H9 (cell line): ENCODE results near the gene LEFTY1. TPM values are rescaled to one million over a fixed set of nuclear protein-coding genes. Genes with fewer than 3 reads are reported as not detected.

Experiments used
- DNase-seq: peaks from one replicate; pipeline ENCODE4 v3.0.0-alpha.2; 2017
- H2AFZ ChIP-seq: one replicate; pipeline ENCODE4 v1.6.1; 2013; ENCODE audit warnings: mild to moderate bottlenecking, low read length, control low read depth, moderate library complexity
- H2AK5ac ChIP-seq: 2 replicates; pipeline ENCODE4 v1.6.1; 2013; ENCODE audit warnings: low read length, control low read depth, mixed read lengths; ENCODE audit not compliant: insufficient read length
- H2BK120ac ChIP-seq: one replicate; pipeline ENCODE4 v1.6.1; 2013; ENCODE audit warnings: low read depth, mild to moderate bottlenecking, low read length, control low read depth, inconsistent platforms; ENCODE audit not compliant: poor library complexity, severe bottlenecking
- H2BK12ac ChIP-seq: 2 replicates; pipeline ENCODE4 v1.6.1; 2013; ENCODE audit warnings: low read length, control low read depth, mixed read lengths, low read depth; ENCODE audit not compliant: insufficient read length
- H2BK15ac ChIP-seq: 2 replicates; pipeline ENCODE4 v1.6.1; 2013; ENCODE audit warnings: low read depth, low read length, control low read depth
- H2BK20ac ChIP-seq: one replicate; pipeline ENCODE4 v1.6.1; 2013; ENCODE audit warnings: low read depth, mild to moderate bottlenecking, low read length, control low read depth, inconsistent platforms; ENCODE audit not compliant: poor library complexity, severe bottlenecking
- H2BK5ac ChIP-seq: 2 replicates; pipeline ENCODE4 v1.6.1; 2013; ENCODE audit warnings: low read length, control low read depth, mixed read lengths; ENCODE audit not compliant: insufficient read length
- H3K14ac ChIP-seq: 2 replicates; pipeline ENCODE4 v1.6.1; 2013; ENCODE audit warnings: low read length, control low read depth; ENCODE audit not compliant: insufficient read depth
- H3K18ac ChIP-seq: 2 replicates; pipeline ENCODE4 v1.6.1; 2013; ENCODE audit warnings: low read depth, mild to moderate bottlenecking, mixed read lengths, low read length, control low read depth; ENCODE audit not compliant: insufficient read length
- H3K23ac ChIP-seq: 2 replicates; pipeline ENCODE4 v1.6.1; 2013; ENCODE audit warnings: low read length, control low read depth, mixed read lengths, low read depth; ENCODE audit not compliant: insufficient read length
- H3K23me2 ChIP-seq: 2 replicates; pipeline ENCODE4 v1.6.1; 2013; ENCODE audit warnings: low read depth, mild to moderate bottlenecking, mixed read lengths, low read length, control low read depth; ENCODE audit not compliant: insufficient read length, poor library complexity, severe bottlenecking
- H3K27ac ChIP-seq: 2 replicates; pipeline ENCODE4 v1.5.1; 2013; ENCODE audit warnings: low read length, control low read depth, mixed read lengths, low read depth; ENCODE audit not compliant: insufficient read length
- H3K27me3 ChIP-seq: 2 replicates; pipeline ENCODE4 v1.6.1; 2013; ENCODE audit warnings: low read length, control low read depth, inconsistent platforms; ENCODE audit not compliant: insufficient read depth
- H3K4ac ChIP-seq: 2 replicates; pipeline ENCODE4 v1.6.1; 2013; ENCODE audit warnings: low read depth, mild to moderate bottlenecking, control low read depth, inconsistent platforms, low read length, moderate library complexity
- H3K4me1 ChIP-seq: 2 replicates; pipeline ENCODE4 v1.6.1; 2013; ENCODE audit warnings: low read length, control low read depth, inconsistent platforms; ENCODE audit not compliant: insufficient read depth
- H3K4me2 ChIP-seq: 2 replicates; pipeline ENCODE4 v1.6.1; 2013; ENCODE audit warnings: low read length, control low read depth, mixed read lengths; ENCODE audit not compliant: insufficient read length, insufficient read depth
- H3K56ac ChIP-seq: 2 replicates; pipeline ENCODE4 v1.6.1; 2013; ENCODE audit warnings: low read depth, mild to moderate bottlenecking, mixed read lengths, low read length, control low read depth; ENCODE audit not compliant: insufficient read length
- H3K79me1 ChIP-seq: 2 replicates; pipeline ENCODE4 v1.6.1; 2013; ENCODE audit warnings: low read depth, mild to moderate bottlenecking, moderate library complexity, low read length, control low read depth, inconsistent platforms; ENCODE audit not compliant: insufficient read depth, poor library complexity, severe bottlenecking
- H3K79me2 ChIP-seq: 2 replicates; pipeline ENCODE4 v1.6.1; 2013; ENCODE audit warnings: low read length, control low read depth, inconsistent platforms; ENCODE audit not compliant: insufficient read depth
- H3K9ac ChIP-seq: 2 replicates; pipeline ENCODE4 v1.6.1; 2013; ENCODE audit warnings: low read length, control low read depth, mixed read lengths; ENCODE audit not compliant: insufficient read length; ENCODE audit errors: extremely low read depth
- H3K9me3 ChIP-seq: one replicate; pipeline ENCODE4 v1.6.1; 2013; ENCODE audit warnings: low read depth, low read length, inconsistent platforms; ENCODE audit not compliant: control insufficient read depth
- H3T11ph ChIP-seq: one replicate; pipeline ENCODE4 v1.6.1; 2013; ENCODE audit warnings: mild to moderate bottlenecking, low read length, control low read depth, inconsistent platforms
- H4K20me1 ChIP-seq: one replicate; pipeline ENCODE4 v1.6.1; 2013; ENCODE audit not compliant: control insufficient read depth, insufficient read length, insufficient read depth
- H4K5ac ChIP-seq: 2 replicates; pipeline ENCODE4 v1.6.1; 2013; ENCODE audit warnings: low read depth, mild to moderate bottlenecking, mixed read lengths, low read length, control low read depth; ENCODE audit not compliant: insufficient read length
- H4K8ac ChIP-seq: replicated peaks from 2 replicates; pipeline ENCODE4 v1.6.1; 2013; ENCODE audit warnings: low read length, control low read depth, mixed read lengths, low read depth; ENCODE audit not compliant: insufficient read length
- H4K91ac ChIP-seq: 2 replicates; pipeline ENCODE4 v1.6.1; 2013; ENCODE audit warnings: low read depth, mild to moderate bottlenecking, moderate library complexity, mixed read lengths, low read length, control low read depth; ENCODE audit not compliant: insufficient read length
- H3K27ac Mint-ChIP-seq, 3 experiments: 2 replicates in 2 of 3; 3 replicates in 1 of 3; pipeline ENCODE4 v1.8.0; 2020 to 2021; ENCODE audit warnings: mixed read lengths in 3 of 3, mild to moderate bottlenecking in 1 of 3, moderate library complexity in 1 of 3
- H3K27me3 Mint-ChIP-seq: 2 replicates; pipeline ENCODE4 v1.8.0; 2021; ENCODE audit warnings: low read depth, mild to moderate bottlenecking, moderate library complexity, mixed read lengths
- H3K36me3 Mint-ChIP-seq, 3 experiments: 2 replicates in 2 of 3; 3 replicates in 1 of 3; pipeline ENCODE4 v1.8.0; 2020 to 2021; ENCODE audit warnings: low read depth in 3 of 3, mixed read lengths in 3 of 3; ENCODE audit not compliant: insufficient read depth in 1 of 3
- H3K4me1 Mint-ChIP-seq, 2 experiments: 2 replicates each; pipeline ENCODE4 v1.8.0; 2020; ENCODE audit warnings: mixed read lengths in 2 of 2
- H3K4me3 Mint-ChIP-seq, 2 experiments: 2 replicates in 1 of 2; 3 replicates in 1 of 2; pipeline ENCODE4 v1.8.0; 2020 to 2021; ENCODE audit warnings: mild to moderate bottlenecking in 2 of 2, mixed read lengths in 2 of 2, moderate library complexity in 1 of 2
- H3K9me3 Mint-ChIP-seq, 2 experiments: 2 replicates in 1 of 2; 3 replicates in 1 of 2; pipeline ENCODE4 v1.8.0; 2020; ENCODE audit warnings: mild to moderate bottlenecking in 2 of 2, mixed read lengths in 2 of 2, moderate library complexity in 1 of 2
- CTCF ChIP-seq: fragments of 200-600 bp; sonication (generic); conservative IDR thresholded peaks from 3 replicates; pipeline ENCODE4 v1.8.0; 2021; ENCODE audit warnings: antibody characterized with exemption, mild to moderate bottlenecking
- WGBS: extraction: QIAGEN DNeasy Blood & Tissue Kit; methylation state at CpG from one replicate; pipeline ENCODE4 v1.1.7; 2013; ENCODE audit warnings: missing lambda C conversion rate, low lambda C conversion rate, mixed read lengths; ENCODE audit not compliant: insufficient read length; ENCODE audit errors: extremely low coverage; 5-methylcytosine and 5-hydroxymethylcytosine counted together
- total RNA-seq: library from RNA; stranded (reverse); gene quantifications from 2 replicates; pipeline ENCODE4 v1.2.1, GENCODE V29; 2021

Gene LEFTY1
- total RNA-seq, 1 experiment from 2014 or later = 107 TPM

- H2BK20ac ChIP-seq = no peak overlapping the region
- H3K18ac ChIP-seq = no peak overlapping the region
- no peak for DNase-seq
- H3T11ph ChIP-seq = no peak overlapping the region
- no peak overlapping the region for H4K91ac ChIP-seq
- Mint-ChIP-seq H3K4me3 (no peak overlapping the region; a peak in 1 of 5 replicates), H3K9me3 (no peaks in the 10 kb centered on the region), H3K4me1 (peaks cover 5 to 14% of the 10 kb centered on the region in 2 experiments), H3K27me3 (no peaks in the 10 kb centered on the region), H3K27ac (no peak overlapping the region; a peak in 1 of 7 replicates), H3K36me3 (peaks cover 46 to 65% (median 55%) of the 10 kb centered on the region in 3 experiments; a peak in 6 of 7 replicates)
- no peak overlapping the region for H2AK5ac ChIP-seq
- no peak overlapping the region for H2BK15ac ChIP-seq
- peaks cover 3% of the 10 kb centered on the region for H4K20me1 ChIP-seq
- no peak overlapping the region for H3K27ac ChIP-seq
- H2AFZ ChIP-seq = no peak overlapping the region
- no peak overlapping the region for H3K4me2 ChIP-seq
- no peak overlapping the region for H3K14ac ChIP-seq
- H3K4ac ChIP-seq = no peak overlapping the region
- H3K79me1 ChIP-seq = no peaks in the 10 kb centered on the region
- H4K8ac ChIP-seq = no peak overlapping the region
- no peak overlapping the region for H4K5ac ChIP-seq
- no peak overlapping the region for H3K9ac ChIP-seq
- no peak overlapping the region for H2BK120ac ChIP-seq
- no peaks in the 10 kb centered on the region for H3K9me3 ChIP-seq
- H2BK5ac ChIP-seq = no peak overlapping the region
- peaks cover 4% of the 10 kb centered on the region for H3K23me2 ChIP-seq
- peaks cover 5% of the 10 kb centered on the region; the same call in 1 of the 2 replicates for H3K79me2 ChIP-seq
- no peaks in the 10 kb centered on the region for H3K27me3 ChIP-seq
- no peak overlapping the region for H2BK12ac ChIP-seq
- no peaks in the 10 kb centered on the region for H3K4me1 ChIP-seq
- TF ChIP-seq CTCF = no peak
- H3K56ac ChIP-seq = no peak overlapping the region
- no peak overlapping the region for H3K23ac ChIP-seq
- no CpG with 5 or more reads among the region's 5 CpGs for WGBS
Measured at GRCh38 chr1:225919906-225920305, 31.0 kb upstream of the LEFTY1 start.
